GM12875 (cell line): Measurements from ENCODE around the gene UBE2D2.

Experiments
- H3K4me3 ChIP-seq: one replicate; pipeline ENCODE4 v1.5.1; 2011; ENCODE audit warnings: low read depth, low read length, control low read depth
- CTCF ChIP-seq: IDR thresholded peaks from 2 replicates; pipeline ENCODE4 v1.5.1; 2011; ENCODE audit warnings: low read depth, mild to moderate bottlenecking, control low read depth, inconsistent platforms, low read length, moderate library complexity, borderline replicate concordance; ENCODE audit not compliant: insufficient read depth

UBE2D2 gene

DNA sequence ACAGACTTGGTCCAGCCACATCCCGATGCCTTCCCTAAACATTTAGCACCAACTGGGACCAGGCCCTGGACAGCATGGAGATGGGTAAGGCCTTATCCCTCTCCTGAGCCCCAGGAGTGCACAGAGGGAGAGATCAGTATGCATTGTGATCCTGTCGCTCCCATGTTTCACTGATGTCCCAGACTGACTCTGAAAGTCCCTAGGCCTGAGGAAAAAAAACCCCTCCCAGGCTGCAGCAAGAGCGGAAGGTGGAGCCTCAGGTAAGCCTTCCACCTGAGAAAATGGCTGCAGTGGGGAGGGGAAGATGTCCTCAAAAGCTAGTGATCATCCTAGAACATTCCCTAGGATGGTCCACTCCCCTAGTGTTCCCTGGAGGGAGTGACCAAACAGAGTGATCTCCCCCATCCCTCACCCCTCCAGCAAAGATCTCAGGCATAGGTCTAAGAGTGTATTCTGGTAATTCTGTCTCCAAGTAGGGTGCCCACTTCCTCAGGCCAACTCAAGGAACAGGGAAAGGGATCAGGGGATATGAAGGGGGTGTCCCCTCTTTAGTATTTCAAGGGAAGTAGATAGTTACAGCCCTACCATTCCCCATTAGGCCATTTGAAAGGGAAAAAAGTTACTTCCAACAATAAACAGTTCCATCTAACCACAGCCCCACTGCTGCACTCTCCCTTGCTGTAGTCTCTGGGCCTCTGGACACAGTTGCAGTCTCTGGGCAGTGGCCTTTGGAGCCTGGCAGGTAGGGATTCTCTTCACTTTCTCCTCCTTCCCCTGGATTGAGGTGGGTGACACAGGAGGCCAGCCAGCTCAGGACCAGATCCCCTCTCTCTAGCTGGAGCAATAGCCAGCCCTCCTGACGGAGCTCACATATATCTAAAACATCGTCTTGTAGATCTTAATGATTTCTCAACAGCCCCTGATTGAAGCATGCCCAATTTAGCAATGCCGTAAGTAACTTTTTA, 80.3 kb downstream of the UBE2D2 start:
- TF ChIP-seq CTCF, result no peak
- no peak overlapping the region for H3K4me3 ChIP-seq

GRCh38 chr5:139642213-139642612, 81.1 kb downstream of the UBE2D2 start:
- TF ChIP-seq CTCF, result no peak
- H3K4me3 ChIP-seq, result no peak overlapping the region

DNA sequence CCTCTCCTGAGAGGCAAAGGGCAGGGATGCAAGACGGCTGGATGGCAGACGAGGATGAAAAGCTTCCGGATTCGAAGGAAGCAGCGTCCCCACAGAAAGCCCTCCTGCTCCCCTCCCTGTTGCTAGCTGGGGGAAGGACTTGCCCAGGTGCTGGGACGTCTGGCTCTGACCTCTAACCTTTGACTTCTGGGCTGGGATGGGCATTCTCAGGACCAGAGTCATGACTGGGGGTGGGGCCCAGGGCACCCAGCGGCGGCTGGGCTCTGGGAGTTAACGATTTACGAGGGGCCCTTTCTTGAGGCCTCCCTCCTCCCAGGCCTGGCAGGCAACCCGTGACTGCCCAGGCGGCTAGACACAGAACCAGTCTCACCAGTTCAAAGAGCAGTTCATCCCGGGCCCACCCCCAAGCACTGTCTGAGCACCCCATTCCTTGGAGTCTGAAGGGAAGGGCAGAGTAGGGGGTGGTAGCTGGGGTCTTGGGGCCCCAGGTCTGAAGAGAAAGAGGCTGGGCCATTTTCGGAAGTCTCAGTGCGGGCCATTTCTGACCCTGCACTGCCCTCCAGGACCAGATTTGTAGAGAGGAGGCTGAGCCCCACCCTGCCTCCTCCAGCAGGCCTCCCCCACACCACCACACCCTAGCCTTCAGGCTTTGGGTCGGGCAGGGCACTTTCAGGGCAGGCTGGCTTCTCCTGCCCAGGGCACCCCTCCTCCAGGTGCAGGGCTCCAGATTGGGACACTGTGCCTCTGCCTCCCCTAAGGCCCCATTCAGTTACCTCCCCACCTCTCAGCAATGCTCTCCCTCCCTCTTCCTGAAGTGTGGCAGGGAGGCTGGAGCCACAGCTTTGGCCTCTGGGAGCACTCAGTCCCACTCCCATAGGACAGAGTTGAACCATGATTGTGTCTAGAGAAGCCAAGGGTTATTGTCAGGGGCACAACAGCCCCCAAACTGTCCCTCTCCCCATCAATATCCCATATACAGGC, 82.0 kb downstream of the UBE2D2 start:
- no peak overlapping the region for H3K4me3 ChIP-seq
- no peak for TF ChIP-seq CTCF

DNA sequence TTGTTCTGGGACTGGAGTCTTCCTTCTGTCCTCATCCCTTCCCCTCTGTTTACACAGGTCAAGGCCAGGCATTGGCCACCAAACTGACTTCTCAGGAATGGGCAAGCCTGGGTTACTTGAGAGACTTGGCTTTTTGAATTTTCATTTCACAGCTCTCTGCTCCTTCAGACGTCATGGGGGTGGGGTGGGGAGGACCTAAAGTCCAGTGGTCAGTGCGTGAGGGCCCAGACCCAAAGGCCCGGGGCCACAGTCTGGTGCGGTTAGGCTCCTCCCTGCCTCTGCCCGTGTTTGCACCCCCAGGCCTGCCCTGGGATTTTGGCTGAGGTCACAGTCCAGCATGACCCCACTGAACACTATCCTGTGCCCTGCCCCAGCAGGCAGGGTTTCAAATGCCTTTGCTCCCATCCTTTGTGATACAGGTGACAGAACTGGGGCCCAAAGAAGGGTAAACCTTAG, 82.9 kb downstream of the UBE2D2 start:
- H3K4me3 ChIP-seq, result no peak overlapping the region
- no peak for TF ChIP-seq CTCF

DNA sequence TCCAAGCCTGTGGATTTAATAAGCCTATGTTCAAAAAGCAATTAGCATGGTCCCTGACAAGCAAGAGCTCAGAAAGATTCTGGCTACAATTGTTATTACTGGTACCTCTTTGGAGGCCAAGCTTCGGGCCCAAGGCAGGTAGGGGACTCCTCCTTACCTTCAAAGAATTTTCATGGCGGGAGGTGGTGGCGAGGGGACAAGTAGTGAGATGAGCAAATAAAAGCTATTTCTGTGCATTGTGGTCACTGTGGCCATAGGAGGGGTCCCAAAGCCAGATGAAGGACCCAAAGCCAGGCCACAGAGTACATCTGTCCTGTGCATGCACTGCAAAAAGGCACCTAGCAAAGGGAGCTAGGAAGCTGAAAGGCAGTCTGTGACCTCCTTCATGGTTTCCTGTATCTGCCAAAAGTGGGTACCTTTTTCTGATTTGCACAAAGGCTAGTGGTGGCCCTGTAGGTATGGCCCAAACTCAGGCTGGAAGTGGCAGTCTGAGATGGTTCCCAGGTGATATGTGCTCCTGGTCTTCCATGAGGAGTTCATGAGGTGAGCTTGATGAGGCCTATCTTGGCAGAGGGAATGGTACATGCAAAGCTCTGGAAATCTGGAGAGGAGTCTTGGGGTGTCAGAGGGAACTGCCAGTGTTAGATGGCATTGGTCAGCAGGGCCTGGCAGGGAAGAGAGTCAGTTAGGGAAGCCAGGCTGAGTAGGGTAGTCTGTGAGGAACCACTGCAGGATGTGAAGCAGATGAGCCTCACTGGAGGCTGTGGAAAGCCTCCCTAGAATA, 83.7 kb downstream of the UBE2D2 start:
- no peak for TF ChIP-seq CTCF
- H3K4me3 ChIP-seq, result no peak overlapping the region

GRCh38 chr5:139645430-139645871, 84.3 kb downstream of the UBE2D2 start:
- no peak for TF ChIP-seq CTCF
- H3K4me3 ChIP-seq, result no peak overlapping the region
